Activated T-cell treated with anti-CD3 and anti-CD28 coated beads, Interleukin-2, amount 50 U/mL, for 1 hour (primary cell): ENCODE data around the gene UBAC2.
A peak's percentile ranks its signal among the peaks of the same experiment; 100 is the strongest.

Source experiments
- DNase-seq: peaks from one replicate; pipeline ENCODE4 v3.0.0-alpha.2; 2020

The UBAC2 gene

GRCh38 chr13:99344610-99345208 lies 144.1 kb downstream of the UBAC2 start:
- no peak for DNase-seq

DNA sequence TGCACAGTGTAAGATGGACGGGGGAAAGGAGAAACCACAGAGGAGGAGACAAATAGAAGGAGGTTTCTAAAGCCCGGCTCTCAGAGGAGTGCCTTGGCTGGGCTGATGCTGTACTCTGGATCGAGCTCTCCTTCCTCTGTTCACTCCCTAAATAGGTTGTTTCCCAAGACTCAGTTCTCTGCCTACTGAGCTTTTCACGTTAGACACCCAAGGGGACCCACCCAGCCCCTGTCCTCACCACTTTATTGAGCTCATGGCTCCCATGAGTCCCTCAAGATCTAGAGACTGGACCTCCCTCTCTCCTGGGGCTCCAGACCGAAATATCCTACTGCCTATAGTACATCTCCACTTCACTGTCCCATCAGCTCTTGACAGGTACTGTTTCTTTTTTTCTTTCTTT lies 144.7 kb downstream of the UBAC2 start:
- no peak for DNase-seq

DNA sequence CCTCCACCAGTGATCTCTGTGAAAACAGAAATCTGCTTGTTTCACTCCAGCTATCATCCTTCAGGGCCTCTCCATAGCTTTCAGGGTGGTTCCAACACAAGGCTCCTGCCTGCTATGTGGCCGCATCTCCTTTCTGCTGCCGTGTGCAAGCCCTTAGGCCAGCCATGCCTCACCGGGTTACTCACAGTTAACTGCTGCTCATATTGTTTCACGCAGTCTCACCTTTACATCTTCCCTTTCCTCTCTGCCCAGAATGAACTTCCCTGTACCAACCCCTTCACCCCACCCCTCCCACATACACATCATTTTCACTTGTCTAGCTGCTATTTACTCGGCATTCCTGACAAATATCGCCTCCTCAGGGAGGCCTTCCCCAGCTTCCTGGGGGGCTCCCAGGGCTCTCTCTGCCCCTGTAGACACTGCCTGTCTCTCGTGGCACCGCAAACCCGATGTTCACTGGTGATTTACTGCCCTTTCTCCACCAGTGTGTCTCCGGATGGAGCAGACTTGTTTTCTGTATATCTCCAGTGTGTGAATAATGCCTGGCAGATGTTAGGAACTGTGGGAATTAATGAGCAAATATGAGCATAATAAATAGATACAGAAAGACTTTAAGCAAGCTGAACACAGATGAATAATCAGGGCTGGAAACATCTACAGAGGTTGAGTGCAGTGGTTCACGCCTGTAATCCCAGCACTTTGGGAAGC lies 145.8 kb downstream of the UBAC2 start:
- DNase-seq: no peak

DNA sequence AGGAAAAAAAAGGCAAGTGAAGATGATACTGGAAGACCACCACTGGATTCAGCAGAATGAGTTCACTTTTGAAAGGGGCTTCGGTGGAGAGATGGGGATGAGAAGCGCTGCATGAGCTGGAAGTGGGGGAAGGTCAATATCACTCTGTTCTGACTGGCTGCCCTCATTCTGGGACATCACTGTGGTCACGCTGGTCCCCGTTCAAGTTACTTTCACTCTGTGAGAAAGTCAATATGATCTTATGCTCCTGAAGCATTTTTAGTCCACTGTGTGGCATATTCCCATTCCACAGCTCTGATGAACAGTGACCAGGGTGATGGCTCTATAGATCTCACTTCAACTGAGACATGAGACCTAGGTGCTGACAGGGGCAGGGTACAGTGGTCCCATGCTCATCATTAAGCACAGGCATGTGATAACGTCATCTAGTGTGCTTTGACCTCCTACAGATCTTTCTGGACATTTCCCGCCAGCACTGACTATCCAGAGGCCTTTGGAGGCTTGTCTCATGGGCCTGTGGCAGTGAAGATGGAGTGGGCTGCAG lies 146.8 kb downstream of the UBAC2 start:
- no peak for DNase-seq

GRCh38 chr13:99347911-99348451 lies 147.3 kb downstream of the UBAC2 start:
- no peak for DNase-seq

DNA sequence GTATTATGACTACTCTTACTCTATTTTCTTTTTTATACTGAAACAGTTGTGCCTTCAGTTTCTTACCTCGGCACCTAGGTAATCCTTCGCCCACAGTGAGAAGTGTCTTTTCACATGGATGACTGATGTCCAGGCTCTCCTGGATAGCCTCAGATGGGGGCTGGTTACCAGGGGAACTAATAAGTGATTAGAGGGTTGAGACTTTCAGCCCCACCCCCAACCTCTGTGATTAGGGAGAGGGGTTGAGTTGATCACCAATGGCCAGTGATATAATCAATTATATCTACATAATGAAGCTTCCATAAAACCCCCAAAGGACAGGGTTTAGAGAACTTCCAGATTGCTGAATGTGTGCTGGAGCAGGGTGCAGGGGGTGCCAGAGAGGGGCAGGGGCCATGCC lies 149.5 kb downstream of the UBAC2 start:
- DNase-seq: no peak

DNA sequence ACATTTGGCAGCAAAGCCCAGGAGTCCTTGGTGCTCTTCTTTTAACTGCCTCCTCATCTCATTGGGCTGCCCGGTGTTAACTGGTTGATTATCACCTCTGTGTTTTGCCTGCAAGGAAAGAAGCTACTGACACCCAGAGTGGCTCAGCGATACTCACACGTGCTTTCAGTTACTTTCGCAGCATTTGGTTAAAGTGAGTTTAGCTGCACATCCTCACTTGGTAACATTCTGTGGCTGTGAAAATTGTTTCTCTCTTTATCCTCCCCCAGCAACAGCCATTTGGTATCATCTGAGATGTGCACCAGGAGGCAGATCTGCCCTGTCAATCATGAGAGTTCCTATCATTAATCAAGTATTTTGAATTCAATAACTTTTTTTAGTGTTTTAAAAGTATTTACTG lies 151.1 kb downstream of the UBAC2 start:
- no peak for DNase-seq

DNA sequence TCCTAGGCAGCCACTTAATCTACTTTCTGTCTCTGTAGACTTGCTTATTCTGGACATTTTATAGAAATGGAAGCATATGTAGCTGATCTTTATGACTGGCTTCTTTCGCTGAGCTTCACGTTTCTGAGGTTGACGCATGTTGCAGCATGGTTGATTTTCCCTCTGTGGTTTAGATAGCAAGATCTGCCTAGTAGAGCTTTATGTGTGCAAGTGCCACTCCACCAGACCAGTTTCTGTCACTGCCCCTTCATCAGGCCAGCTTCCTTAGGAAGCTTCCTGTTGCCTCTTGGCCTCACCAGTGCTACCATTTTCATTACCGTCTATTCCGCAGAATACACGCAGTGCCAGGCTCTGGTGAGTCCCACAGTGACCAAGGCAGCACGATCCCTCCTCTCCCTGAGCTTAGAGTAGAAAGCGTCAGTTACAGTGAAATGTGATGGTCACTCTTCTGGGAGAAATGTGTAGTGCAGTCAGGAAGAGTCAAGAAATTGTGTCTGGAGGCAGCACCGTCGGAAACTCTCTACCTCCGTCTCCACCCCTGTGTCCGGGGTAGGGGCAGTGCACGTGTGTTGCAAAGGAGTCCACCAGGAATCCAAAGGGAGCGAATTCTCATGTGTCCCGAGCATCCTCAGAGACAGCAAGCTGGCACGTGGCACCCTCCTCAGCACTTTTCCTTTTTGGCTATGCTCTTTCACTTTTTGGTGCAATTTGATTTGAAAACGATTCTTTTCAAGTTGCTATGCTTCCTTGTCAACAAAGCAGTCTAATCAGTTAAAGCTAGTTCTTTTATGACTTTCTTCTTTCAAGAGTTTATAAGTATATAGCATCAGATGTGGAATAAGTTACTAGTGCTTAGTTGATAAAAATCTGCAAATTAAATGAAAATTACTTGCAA lies 151.9 kb downstream of the UBAC2 start:
- no peak for DNase-seq

- DNase-seq: no peak
These were observed 152.6 kb downstream of the UBAC2 start for GRCh38 chr13:99353246-99353600.

- no peak for DNase-seq
These were observed 153.2 kb downstream of the UBAC2 start for GRCh38 chr13:99353836-99354235.

- no peak for DNase-seq
These were observed 153.8 kb downstream of the UBAC2 start for GRCh38 chr13:99354371-99354951.

DNA sequence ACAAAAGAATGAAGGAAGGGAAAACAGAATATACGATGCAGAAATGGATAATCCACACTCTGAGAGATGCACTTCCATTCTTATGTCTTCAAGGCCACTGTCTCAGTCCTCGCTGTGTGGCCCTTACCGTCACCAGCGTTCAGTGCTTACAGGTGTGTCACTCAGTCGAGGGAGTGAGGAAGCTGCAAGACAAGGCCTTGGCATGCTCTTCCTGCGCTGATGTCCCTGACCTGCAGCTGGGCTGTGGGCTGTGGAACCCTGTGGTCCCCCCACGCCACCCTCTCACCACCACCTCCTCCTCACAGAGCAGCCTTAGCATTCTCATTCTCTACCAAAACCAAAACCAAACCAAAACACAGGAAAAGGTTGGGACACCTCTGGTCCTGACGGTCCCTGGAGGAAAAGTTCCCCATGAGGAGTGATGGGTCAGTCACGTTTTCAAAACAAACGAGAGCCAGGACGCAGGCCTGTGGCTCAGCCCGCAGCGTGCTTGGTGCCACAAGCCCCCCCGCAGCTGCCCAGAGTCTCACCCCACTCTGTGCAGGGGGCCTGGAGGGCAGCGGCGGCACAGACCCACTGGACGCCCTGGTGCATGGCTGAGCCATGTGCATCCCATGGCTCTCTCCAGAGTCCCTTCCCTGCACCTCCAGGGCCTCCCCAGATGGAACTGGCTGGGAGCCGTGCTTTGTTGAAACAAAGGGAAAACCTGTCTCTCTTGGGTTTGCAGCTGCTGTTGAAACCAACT lies 154.8 kb downstream of the UBAC2 start:
- DNase-seq: no peak

DNA sequence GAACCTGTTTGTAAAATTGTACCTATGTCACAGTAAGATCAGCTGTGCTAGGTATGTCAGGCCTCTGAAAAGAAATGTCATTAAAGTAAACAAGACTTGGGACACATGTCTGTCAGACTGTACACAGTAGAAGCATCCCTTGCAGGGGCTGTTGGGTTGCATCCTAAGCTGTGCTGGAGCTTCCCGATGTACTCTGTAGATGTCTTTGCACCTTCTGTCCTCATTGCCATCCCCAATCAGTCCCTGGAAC lies 155.3 kb downstream of the UBAC2 start:
- DNase-seq: no peak

- peak; percentile 72 for DNase-seq
These were observed 155.8 kb downstream of the UBAC2 start for GRCh38 chr13:99356262-99357091.

DNA sequence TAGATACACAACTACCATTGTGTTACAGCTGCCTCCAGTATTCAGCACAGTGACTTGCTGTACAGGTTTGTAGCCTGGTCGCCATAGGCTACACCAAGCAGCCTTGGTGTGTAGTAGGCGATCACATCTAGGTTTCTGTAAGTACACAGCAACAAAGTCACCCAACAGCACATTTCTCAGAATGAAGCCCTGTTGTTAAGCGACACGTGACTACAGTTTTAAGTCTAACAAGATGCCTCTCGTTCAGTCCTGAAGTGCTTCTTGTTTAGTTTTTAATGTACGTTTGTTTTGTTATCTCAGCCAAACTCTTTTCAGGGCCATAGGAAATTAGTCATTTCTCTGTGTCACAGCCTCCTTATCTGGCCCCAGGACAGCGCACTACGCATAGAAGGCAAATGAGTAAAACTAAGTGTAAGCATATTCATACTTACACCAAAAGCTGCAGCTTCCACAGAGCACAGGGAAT lies 156.5 kb downstream of the UBAC2 start:
- no peak for DNase-seq

- no peak for DNase-seq
These were observed 157.3 kb downstream of the UBAC2 start for GRCh38 chr13:99357941-99358340.

GRCh38 chr13:99359528-99359927 lies 158.9 kb downstream of the UBAC2 start:
- DNase-seq: no peak

GRCh38 chr13:99360696-99361095 lies 160.0 kb downstream of the UBAC2 start:
- DNase-seq: no peak

DNA sequence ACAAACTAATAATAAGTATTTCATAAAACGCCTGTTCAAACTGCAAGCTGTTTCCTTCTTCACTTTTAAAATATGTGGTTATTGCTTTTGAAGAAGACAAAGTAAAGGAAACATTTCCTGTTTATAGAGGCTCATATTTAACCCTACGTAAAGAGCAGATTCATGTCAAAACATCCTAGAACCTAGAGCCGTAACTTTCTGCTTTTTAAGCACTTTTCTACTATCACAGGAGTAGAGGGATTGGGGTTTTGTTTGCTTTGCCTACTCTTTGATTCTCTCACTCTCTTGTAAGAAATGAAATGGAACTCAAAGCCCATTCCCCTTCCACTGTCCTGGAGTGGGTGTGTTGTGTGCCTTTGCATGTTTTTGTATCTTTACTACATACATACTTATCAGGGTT lies 160.5 kb downstream of the UBAC2 start:
- DNase-seq: no peak

- no peak for DNase-seq
These were observed 161.7 kb downstream of the UBAC2 start for GRCh38 chr13:99362362-99362761.

DNA sequence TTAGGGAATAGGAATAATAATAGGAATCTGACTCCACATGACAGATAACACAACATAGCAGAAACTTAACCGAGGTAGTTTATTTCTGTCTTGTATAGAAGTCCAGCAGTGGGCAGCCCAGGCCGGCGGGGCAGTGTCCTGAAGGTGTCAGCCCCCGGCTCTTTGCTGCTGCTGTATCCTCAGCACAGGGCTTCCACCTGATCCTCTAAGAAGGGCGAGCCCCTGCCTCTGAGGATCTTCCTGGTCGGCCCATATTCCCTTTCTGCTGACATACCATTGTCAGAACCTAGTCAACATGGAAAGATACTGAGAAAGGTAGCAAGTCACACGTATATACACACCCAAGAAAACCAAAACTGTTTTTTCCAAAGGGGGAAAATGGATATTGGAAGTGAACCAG lies 162.7 kb downstream of the UBAC2 start:
- DNase-seq: no peak

DNA sequence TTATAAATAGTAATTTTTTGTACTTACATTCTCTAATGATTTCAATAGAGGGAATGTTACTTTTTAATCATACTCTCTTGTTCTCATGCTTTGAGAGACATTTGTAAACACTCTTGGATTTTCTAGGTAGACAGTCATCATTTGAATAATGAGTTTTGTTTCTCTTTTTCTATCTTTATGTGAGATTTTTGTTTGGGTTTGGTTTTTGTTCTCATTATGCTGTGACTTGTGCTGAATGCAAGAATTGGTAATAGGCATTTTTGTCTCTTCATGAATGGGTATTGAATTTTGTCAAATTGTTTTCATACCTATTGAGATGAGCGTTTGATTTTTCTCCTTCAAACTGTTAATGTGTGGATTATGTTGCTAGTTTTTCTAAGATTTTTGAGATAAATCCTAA lies 163.3 kb downstream of the UBAC2 start:
- DNase-seq: no peak
